Neural cell (in vitro differentiated cells): ENCODE results near the gene CXCR5.

ENCODE experiments used
- CTCF ChIP-seq: fragments of 450-650 bp; IDR thresholded peaks from 2 replicates; pipeline ENCODE4 v1.5.1; 2014; ENCODE audit warnings: antibody characterized with exemption, mild to moderate bottlenecking, moderate library complexity; ENCODE audit not compliant: poor library complexity, severe bottlenecking
- EZH2 ChIP-seq: fragments of 200-600, 300-800 bp; shearing (Covaris generic), sonication (generic); IDR thresholded peaks from 2 replicates; pipeline ENCODE4 v1.6.1; 2014; ENCODE audit warnings: antibody characterized with exemption, low read length, borderline replicate concordance, mild to moderate bottlenecking; ENCODE audit not compliant: insufficient read depth, poor library complexity, severe bottlenecking
- REST ChIP-seq: IDR thresholded peaks from 2 replicates; pipeline ENCODE4 v1.6.1; 2012; ENCODE audit warnings: borderline replicate concordance

GRCh38 chr11:118842369-118842768 lies 41.3 kb upstream of the CXCR5 start:
- TF ChIP-seq CTCF = no peak
- TF ChIP-seq REST = no peak
- TF ChIP-seq EZH2 = no peak
